ENCODE measurements around the gene TAF1C. TPM values are rescaled to one million over a fixed set of nuclear protein-coding genes. Genes with fewer than 3 reads are reported as not detected.

Gene TAF1C
- total RNA-seq, 4 donors from 2014 or later = 29.4 to 64.2 (median 56.3) TPM

GRCh38 chr16:84225126-84225525, 38.3 kb upstream of the TAF1C start:
- Histone ChIP-seq H3K27me3 (no peaks in the 10 kb centered on the region), H3K4me3 (replicated peaks in 1 of 3) (no peak overlapping the region), H3K9me3 (no peaks in the 10 kb centered on the region), H3K27ac (no peak overlapping the region), H3K4me1 (peaks cover 12 to 16% of the 10 kb centered on the region in 2 donors), H3K36me3 (no peaks in the 10 kb centered on the region)
- no peak for DNase-seq
- intact Hi-C loops (cut with DNase I) = no loop called here
- TF ChIP-seq CTCF (IDR thresholded peaks at IDR 0.05) = no peak
- no peak for TF ChIP-seq POLR2A (IDR thresholded peaks at IDR 0.05)
- 90 to 91% methylated on average over 2 to 3 of the region's 3 CpGs for WGBS, 2 donors

- H3K27ac ChIP-seq = no peak overlapping the region
- no peak overlapping the region for H3K4me3 ChIP-seq (replicated peaks in 1 of 3)
- WGBS, 2 donors = 90 to 97% methylated on average over 3 of the region's 3 CpGs
- H3K36me3 ChIP-seq = no peaks in the 10 kb centered on the region
- no peak for TF ChIP-seq POLR2A (IDR thresholded peaks at IDR 0.05)
- no peak for TF ChIP-seq CTCF (IDR thresholded peaks at IDR 0.05)
- H3K9me3 ChIP-seq = no peaks in the 10 kb centered on the region
- intact Hi-C loops (cut with DNase I) = no loop called here
- H3K4me1 ChIP-seq = peaks cover 12 to 16% of the 10 kb centered on the region in 2 donors
- no peak for DNase-seq
- H3K27me3 ChIP-seq = no peaks in the 10 kb centered on the region
These were observed 37.7 kb upstream of the TAF1C start for GRCh38 chr16:84224554-84224953.

- no peak overlapping the region for H3K4me3 ChIP-seq (replicated peaks in 1 of 3)
- H3K27ac ChIP-seq = no peak overlapping the region
- DNase-seq = no peak
- H3K4me1 ChIP-seq = peaks cover 9 to 13% of the 10 kb centered on the region in 2 donors
- H3K36me3 ChIP-seq = no peaks in the 10 kb centered on the region
- intact Hi-C loops (cut with DNase I) = no loop called here
- TF ChIP-seq CTCF (IDR thresholded peaks at IDR 0.05) (no peak), POLR2A (IDR thresholded peaks at IDR 0.05) (no peak)
- no peaks in the 10 kb centered on the region for H3K9me3 ChIP-seq
- WGBS, 2 donors = 87 to 92% methylated on average over 4 of the region's 4 CpGs
- H3K27me3 ChIP-seq = no peaks in the 10 kb centered on the region
These were observed 36.6 kb upstream of the TAF1C start for GRCh38 chr16:84223456-84223855.

- intact Hi-C loops (cut with DNase I) = no loop called here
- no peaks in the 10 kb centered on the region for H3K4me1 ChIP-seq
- H3K27me3 ChIP-seq = no peaks in the 10 kb centered on the region
- H3K4me3 ChIP-seq (replicated peaks in 1 of 3) = no peak overlapping the region
- H3K9me3 ChIP-seq = no peaks in the 10 kb centered on the region
- no peak for DNase-seq
- 94 to 100% methylated on average over 1 of the region's 1 CpG for WGBS, 2 donors
- H3K27ac ChIP-seq = no peak overlapping the region
- no peak for TF ChIP-seq POLR2A (IDR thresholded peaks at IDR 0.05)
- TF ChIP-seq CTCF (IDR thresholded peaks at IDR 0.05) = no peak
- no peaks in the 10 kb centered on the region for H3K36me3 ChIP-seq
These were observed 34.0 kb upstream of the TAF1C start for GRCh38 chr16:84220851-84221250.

GRCh38 chr16:84218956-84219355, 32.1 kb upstream of the TAF1C start:
- DNase-seq = no peak
- H3K4me1 ChIP-seq = no peaks in the 10 kb centered on the region
- H3K27ac ChIP-seq = no peak overlapping the region
- WGBS, 2 donors = 64 to 85% methylated on average over 6 of the region's 6 CpGs
- H3K9me3 ChIP-seq = no peaks in the 10 kb centered on the region
- H3K4me3 ChIP-seq (replicated peaks in 1 of 3) = no peak overlapping the region
- intact Hi-C loops (cut with DNase I) = no loop called here
- H3K36me3 ChIP-seq = no peaks in the 10 kb centered on the region
- no peaks in the 10 kb centered on the region for H3K27me3 ChIP-seq
- TF ChIP-seq POLR2A (IDR thresholded peaks at IDR 0.05) (no peak), CTCF (IDR thresholded peaks at IDR 0.05) (no peak)

Measured in thyroid gland (tissue), 4 donors.